Stimulated activated CD8-positive, alpha-beta memory T cell treated with anti-CD3 and anti-CD28 coated beads, Interleukin-2, amount 100 ng/mL, for 1 hour (primary cell): ENCODE data around the gene IFT43.
A peak's percentile ranks its signal among the peaks of the same experiment; 100 is the strongest.
"Not testable (repeated sequence)": the region's sequence is repeated elsewhere in the genome, so short reads cannot be mapped to it uniquely, and the experiment has no call there.

Experiments
- DNase-seq, 2 donors: peaks; one replicate each; pipeline ENCODE4 v3.0.0-alpha.2; 2020; ENCODE audit warnings: low read depth in 2 of 2

IFT43 gene

GRCh38 chr14:75980856-75981255 is 4.7 kb upstream of the IFT43 start:
- no peak for DNase-seq

GRCh38 chr14:75981426-75982265 is 3.9 kb upstream of the IFT43 start, which contains the start of gene TGFB3:
TSS of gene TGFB3 (minus strand) at chr14:75981995. CDS start at chr14:75980893, 1,102 bp downstream.
- DNase-seq = peak; percentile 27 to 30

DNA sequence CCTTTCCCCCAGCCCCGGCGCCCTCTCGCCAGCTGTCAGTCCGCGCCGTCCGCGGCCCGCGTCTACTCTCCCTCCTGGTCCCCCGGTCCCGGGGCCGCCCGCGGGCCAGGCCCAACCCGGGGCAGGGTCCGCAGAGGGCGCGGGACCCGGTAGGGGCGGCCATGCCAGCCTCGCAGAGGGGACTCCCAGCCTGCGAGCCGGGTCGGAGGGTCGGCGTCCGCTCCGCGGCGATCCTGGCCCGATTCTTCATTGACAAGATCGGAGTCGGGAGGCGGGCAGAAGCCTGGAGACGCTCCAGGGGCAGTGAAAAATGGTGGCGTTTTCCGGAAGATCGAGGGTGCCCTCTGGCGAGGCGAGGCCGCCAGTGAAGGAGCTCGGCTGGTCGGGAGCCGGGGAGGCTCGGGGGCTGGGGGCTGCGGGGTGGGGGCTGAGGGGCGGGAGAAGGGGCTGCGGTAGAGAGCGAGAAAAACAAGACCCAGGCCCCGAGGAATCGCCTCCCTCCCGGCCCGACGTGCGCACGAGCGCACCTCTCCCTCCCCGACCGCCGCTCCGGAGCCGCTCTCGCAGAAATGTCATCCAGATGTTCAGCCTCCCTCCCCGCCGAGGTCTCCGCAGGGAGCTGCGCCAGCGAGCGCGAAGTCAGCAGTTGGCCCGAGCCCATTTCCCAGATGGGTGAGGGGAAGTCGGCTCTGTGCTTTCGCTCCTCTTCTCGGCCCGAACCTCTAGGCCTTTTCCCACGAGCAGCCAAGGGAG is 3.1 kb upstream of the IFT43 start:
- peak; percentile 54 to 61 for DNase-seq

- DNase-seq = no peak
These were observed 2.6 kb upstream of the IFT43 start for GRCh38 chr14:75983019-75983358.

DNA sequence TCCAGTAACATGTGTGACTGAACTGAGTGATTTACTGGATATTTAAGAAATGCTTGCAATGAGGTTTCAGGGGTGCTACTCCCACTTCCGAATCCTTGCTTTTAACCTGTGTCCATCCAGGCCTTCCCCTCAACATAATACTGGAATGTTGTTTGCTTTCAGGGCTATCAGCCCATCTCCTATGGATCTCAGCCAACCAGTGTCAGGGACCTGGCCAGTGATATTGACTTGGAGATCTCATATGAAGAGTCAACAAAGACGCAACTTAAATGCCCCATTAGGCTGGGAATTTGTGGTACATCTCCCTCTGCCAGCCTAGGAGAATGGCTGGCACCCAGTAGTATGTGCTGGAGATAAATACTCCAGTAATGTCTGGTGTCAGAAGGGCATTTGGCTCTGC is 889 bp upstream of the IFT43 start:
- DNase-seq = no peak

DNA sequence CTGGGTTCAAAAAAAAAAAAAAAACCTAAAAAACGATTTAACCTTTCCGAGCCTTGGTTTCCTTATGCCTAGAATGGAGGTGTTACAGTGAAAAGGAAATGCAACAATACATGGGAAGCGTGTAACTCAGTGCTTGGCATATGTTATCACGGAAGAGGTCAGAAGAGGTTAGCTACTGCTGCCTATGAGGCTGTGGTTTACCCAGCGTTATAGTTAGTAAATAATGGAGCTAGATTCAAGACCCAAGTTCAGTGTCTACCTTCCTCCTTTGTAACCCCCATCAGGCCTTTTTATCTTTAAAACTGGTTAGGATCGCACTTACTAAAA is 839 bp downstream of the IFT43 start:
- DNase-seq = no peak

- DNase-seq = no peak
These were observed 1.8 kb downstream of the IFT43 start for GRCh38 chr14:75987201-75987970.

- DNase-seq = no peak
These were observed 3.6 kb downstream of the IFT43 start for GRCh38 chr14:75989134-75989533.

DNA sequence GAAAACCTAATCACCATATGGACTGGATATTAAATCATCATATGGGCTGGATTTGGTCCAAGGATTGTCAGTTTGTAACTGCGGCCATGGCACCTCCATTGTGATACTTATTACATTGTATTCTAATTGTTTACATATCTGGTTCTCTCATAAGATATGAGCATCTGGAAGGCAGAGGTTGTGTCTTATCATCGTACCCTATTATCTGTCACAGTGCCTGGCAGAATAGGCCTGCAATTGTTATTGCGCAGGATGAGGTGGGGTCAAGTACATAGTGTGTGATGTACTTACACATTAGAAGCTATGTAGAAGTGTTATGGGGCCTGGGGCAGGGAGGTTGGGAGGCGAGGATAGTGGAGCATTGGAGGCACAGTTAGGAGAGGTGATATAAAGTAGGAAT is 4.7 kb downstream of the IFT43 start:
- DNase-seq = no peak

- DNase-seq = no peak
These were observed 6.2 kb downstream of the IFT43 start for GRCh38 chr14:75991753-75992152.

DNA sequence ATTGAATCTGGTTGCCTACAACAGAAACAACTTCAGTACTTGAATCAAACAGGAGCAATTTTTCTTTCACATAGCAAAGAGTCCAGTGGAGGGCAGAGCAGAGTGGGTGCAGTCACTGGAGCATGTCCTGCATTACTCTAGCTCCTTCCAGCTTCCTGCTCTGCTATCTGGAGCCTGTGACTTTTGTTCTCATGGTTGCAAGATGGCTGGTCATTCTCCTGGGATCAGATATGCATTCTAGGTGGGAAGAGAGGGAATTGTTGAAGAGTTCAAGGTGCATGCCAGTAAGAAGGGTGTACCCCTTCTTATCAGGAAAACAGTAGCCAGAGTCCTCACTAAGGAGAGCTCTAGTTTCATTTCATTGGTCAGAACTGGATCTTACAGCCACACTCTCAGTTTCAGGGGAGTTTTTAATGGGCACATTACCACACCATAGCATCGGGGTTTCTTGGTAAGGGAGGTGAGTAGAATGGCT is 8.0 kb downstream of the IFT43 start:
- no peak for DNase-seq

- no peak for DNase-seq
These were observed 9.9 kb downstream of the IFT43 start for GRCh38 chr14:75995372-75996041.

DNA sequence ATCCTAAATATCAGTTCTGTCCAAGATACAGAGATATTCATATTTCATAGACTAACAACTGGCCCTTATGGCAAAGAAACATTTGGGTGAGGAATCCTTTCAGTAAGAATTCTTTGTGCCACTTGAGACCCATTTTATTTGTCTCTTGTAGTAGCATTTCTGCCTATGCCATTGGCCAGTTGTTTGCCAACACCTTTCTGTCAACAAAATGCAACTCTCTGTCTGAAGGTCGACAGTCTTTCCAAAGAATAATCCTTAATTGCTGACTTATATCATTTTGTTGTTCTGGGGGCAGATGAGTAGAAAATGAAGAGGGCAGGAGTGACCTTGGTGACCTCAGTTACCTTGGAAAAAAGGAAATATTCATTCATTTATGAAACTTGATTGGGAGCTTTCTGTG is 10.9 kb downstream of the IFT43 start:
- no peak for DNase-seq

- no peak for DNase-seq
These were observed 14.1 kb downstream of the IFT43 start for GRCh38 chr14:75999511-76000190.

DNA sequence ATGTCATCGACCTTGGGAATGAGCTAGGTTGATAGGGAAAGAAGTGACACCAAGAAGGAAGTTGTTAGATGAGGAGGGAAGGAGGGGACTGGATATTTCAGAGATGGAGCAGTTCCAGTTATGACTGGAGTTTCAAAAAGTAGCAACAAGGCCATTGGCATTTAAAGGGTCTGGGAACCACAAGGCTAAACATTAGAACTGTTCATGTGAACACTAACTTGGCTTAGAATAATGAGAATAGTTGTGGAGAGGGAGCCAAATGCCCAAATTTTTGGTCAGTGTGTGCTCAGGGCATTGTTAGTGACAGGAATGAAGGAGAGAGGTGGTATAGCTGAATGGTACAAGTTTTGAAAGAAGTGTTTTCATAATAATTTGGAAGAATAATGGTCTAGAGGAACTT is 16.8 kb downstream of the IFT43 start:
- DNase-seq = no peak

GRCh38 chr14:76006253-76006652 is 20.7 kb downstream of the IFT43 start:
- no peak for DNase-seq

GRCh38 chr14:76007379-76007778 is 21.8 kb downstream of the IFT43 start:
- DNase-seq = no peak

DNA sequence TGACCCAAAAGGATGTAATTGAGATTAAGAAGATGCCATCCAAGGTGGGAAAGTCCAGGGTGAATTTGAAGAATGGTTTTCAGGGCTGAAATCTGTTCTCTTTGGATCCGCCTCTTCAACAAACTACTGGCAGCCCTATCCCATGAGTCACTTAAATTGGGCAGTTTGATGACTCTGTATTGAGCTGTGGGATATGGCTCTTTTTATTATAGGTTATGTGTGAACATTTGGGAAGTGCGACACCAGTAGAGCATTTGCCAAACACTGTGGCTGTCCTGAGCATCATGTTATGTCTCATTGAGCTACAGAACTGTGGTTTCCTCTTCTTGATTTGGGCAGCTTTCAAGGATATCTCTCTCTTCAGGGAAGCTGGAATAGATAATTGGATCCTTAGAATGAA is 22.3 kb downstream of the IFT43 start:
- no peak for DNase-seq

- not testable (repeated sequence) for DNase-seq
These were observed 24.1 kb downstream of the IFT43 start for GRCh38 chr14:76009627-76010026.

DNA sequence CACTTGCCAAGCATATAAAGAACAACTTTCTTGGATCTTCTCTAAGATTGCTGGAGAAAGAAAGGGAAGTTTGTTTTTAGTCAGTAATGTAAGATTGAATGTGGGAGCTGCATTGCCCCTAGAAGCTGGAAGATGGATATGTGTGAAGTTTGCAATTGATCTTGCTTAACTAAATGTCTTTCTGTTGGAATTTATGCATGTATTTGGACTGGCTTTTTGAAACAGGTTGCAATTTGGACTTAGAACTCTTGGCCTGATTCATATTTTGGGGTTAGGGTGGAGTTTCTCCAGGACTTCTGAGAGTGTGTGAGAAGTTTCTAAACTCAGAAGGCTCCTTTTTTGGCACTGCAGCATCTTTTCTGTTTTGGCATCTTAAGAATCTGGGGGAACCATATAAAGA is 26.4 kb downstream of the IFT43 start:
- no peak for DNase-seq

- no peak for DNase-seq
These were observed 26.8 kb downstream of the IFT43 start for GRCh38 chr14:76012354-76012753.
